ENCODE results near the gene USF3.

USF3 gene

GRCh38 chr3:113698956-113699355, 2.5 kb upstream of the USF3 start:
- in situ Hi-C loops (cut with MboI; ENCODE audit: low sequenced_read_pairs, unreplicated experiment) = no loop called here
- TF ChIP-seq CTCF (IDR thresholded peaks at IDR 0.05; ENCODE audit: borderline replicate concordance, control extremely low read depth, extremely low read depth, insufficient read depth, missing control alignments) = no peak
- DNase-seq (ENCODE audit: low spot score) = peak; percentile 58

GRCh38 chr3:113698213-113698742, 1.8 kb upstream of the USF3 start:
- DNase-seq (ENCODE audit: low spot score) = no peak
- in situ Hi-C loops (cut with MboI; ENCODE audit: low sequenced_read_pairs, unreplicated experiment) = no loop called here
- TF ChIP-seq CTCF (IDR thresholded peaks at IDR 0.05; ENCODE audit: borderline replicate concordance, control extremely low read depth, extremely low read depth, insufficient read depth, missing control alignments) = no peak

- in situ Hi-C loops (cut with MboI; ENCODE audit: low sequenced_read_pairs, unreplicated experiment) = no loop called here
- peak; percentile 17 for DNase-seq (ENCODE audit: low spot score)
- no peak for TF ChIP-seq CTCF (IDR thresholded peaks at IDR 0.05; ENCODE audit: borderline replicate concordance, control extremely low read depth, extremely low read depth, insufficient read depth, missing control alignments)
Measured at GRCh38 chr3:113697500-113698090, 1.2 kb upstream of the USF3 start.

GRCh38 chr3:113696658-113697499, 437 bp upstream of the USF3 start:
- no peak for TF ChIP-seq CTCF (IDR thresholded peaks at IDR 0.05; ENCODE audit: borderline replicate concordance, control extremely low read depth, extremely low read depth, insufficient read depth, missing control alignments)
- DNase-seq (ENCODE audit: low spot score) = peak; percentile 98
- in situ Hi-C loops (cut with MboI; ENCODE audit: low sequenced_read_pairs, unreplicated experiment) = no loop called here

GRCh38 chr3:113695431-113695785, 1.0 kb downstream of the USF3 start:
- no peak for TF ChIP-seq CTCF (IDR thresholded peaks at IDR 0.05; ENCODE audit: borderline replicate concordance, control extremely low read depth, extremely low read depth, insufficient read depth, missing control alignments)
- in situ Hi-C loops (cut with MboI; ENCODE audit: low sequenced_read_pairs, unreplicated experiment) = no loop called here
- DNase-seq (ENCODE audit: low spot score) = peak; percentile 20

- no peak for DNase-seq (ENCODE audit: low spot score)
- no peak for TF ChIP-seq CTCF (IDR thresholded peaks at IDR 0.05; ENCODE audit: borderline replicate concordance, control extremely low read depth, extremely low read depth, insufficient read depth, missing control alignments)
- in situ Hi-C loops (cut with MboI; ENCODE audit: low sequenced_read_pairs, unreplicated experiment) = no loop called here
Measured at GRCh38 chr3:113690482-113690881, 6.0 kb downstream of the USF3 start.
